Epithelial cell of esophagus (primary cell): ENCODE measurements around the gene FBLN1.
"Not testable (repeated sequence)": the region's sequence is repeated elsewhere in the genome, so short reads cannot be mapped to it uniquely, and the experiment has no call there.

Source experiments
- DNase-seq: peaks from one replicate; pipeline ENCODE4 v3.0.0; 2010; ENCODE audit warnings: low read depth
- H3K4me3 ChIP-seq: 2 replicates; pipeline ENCODE4 v1.5.1; 2011; ENCODE audit warnings: mild to moderate bottlenecking, low read length, control low read depth
- TF ChIP-seq, protein P1 (sequence below): IDR thresholded peaks from 2 replicates; pipeline ENCODE4 v1.5.1; 2011; ENCODE audit warnings: low read depth, mild to moderate bottlenecking, low read length, control low read depth, inconsistent platforms; ENCODE audit not compliant: insufficient read depth; ENCODE audit errors: missing control alignments

Gene FBLN1

DNA sequence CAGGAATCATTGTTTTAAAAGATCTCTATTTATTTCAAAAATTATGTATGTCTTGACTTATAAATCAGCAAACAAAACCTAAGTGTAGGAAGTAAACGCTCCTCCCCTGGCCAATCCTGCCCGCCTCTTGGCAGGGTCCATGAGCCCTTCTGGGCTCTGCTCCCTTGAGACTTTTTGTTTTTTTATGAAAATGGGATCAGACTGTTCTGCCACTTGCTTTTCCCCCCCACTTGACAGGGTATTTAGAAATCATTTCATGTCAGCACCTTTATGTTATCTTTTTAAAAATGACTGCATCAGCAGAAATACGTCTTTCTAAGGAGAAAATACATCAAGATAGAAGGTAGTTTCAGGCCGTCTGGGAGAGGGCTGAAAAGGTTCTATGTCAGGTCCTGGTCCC is 35.6 kb downstream of the FBLN1 start:
- H3K4me3 ChIP-seq = no peak overlapping the region
- no peak for DNase-seq
- TF ChIP-seq, protein P1, sequence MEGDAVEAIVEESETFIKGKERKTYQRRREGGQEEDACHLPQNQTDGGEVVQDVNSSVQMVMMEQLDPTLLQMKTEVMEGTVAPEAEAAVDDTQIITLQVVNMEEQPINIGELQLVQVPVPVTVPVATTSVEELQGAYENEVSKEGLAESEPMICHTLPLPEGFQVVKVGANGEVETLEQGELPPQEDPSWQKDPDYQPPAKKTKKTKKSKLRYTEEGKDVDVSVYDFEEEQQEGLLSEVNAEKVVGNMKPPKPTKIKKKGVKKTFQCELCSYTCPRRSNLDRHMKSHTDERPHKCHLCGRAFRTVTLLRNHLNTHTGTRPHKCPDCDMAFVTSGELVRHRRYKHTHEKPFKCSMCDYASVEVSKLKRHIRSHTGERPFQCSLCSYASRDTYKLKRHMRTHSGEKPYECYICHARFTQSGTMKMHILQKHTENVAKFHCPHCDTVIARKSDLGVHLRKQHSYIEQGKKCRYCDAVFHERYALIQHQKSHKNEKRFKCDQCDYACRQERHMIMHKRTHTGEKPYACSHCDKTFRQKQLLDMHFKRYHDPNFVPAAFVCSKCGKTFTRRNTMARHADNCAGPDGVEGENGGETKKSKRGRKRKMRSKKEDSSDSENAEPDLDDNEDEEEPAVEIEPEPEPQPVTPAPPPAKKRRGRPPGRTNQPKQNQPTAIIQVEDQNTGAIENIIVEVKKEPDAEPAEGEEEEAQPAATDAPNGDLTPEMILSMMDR = no peak

DNA sequence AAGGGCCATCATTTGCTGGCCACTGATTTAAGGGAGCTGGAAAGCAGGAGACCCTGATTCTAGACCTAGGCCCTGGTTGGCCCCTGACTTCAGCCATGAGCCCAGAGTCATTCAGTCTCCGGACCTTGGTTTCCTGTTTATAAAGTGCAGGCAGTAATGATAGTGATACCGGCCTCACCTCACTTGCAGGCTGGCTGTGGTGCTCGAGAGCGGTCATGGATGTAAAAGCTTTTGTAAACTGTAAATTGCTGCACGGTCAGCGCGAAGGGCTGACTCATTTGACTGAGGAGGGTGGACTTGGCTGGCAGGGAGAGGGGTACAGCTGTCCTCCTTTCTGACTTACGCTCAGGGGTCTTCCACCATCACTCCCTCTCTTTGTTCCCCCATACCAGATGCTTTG is 37.4 kb downstream of the FBLN1 start:
- TF ChIP-seq, protein P1 = no peak
- H3K4me3 ChIP-seq = no peak overlapping the region
- no peak for DNase-seq

DNA sequence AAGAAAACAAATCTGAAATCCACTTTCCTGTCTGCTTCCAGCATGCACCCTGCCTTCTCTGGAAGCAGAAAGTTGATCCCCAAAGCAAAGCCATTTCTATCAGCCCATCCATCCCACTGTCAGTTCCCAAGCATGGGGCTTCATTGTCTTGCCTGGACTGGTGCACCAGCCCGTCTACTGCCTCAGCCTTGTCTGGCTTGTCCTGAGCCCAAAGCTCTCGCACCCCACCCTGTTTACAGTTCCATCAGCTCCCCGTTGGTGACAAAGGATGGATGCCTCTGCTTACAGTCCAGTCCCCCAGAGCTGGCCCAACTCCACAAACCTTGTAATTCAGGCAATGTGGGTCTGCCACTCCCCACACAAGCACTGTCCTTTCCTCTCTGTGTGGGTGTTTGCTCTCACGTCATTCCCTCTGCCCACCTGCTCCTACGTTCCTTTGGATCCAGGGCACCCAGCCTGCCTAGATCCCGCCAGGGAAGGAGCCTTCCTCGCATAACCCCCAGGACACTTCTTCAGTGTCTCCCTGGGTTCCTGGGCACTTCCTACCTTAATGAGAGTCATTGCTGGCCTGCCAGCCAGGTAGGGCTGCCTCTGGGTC is 38.8 kb downstream of the FBLN1 start:
- DNase-seq = no peak
- TF ChIP-seq, protein P1 = no peak
- no peak overlapping the region for H3K4me3 ChIP-seq

DNA sequence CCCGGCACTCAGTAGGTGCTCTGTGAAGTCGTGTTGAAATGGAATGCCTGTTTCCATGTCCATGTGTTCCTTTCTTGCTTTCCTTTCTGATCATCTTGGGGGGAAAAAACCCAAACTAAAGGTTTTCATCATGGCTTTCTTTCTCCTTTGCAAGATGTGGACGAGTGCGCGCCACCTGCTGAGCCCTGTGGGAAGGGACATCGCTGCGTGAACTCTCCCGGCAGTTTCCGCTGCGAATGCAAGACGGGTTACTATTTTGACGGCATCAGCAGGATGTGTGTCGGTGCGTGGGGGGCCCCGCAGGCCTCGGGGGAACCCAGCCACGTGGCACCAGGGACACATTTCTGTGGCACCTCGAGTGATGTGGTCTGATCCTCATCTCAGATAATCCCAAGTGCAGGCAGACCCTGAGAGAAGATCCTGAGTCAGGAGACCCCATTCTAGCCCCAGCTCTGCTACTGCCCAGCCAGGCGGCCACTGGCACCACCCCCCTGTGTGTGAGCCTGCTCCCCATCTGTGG is 39.4 kb downstream of the FBLN1 start:
- H3K4me3 ChIP-seq = no peak overlapping the region
- TF ChIP-seq, protein P1 = no peak
- no peak for DNase-seq

DNA sequence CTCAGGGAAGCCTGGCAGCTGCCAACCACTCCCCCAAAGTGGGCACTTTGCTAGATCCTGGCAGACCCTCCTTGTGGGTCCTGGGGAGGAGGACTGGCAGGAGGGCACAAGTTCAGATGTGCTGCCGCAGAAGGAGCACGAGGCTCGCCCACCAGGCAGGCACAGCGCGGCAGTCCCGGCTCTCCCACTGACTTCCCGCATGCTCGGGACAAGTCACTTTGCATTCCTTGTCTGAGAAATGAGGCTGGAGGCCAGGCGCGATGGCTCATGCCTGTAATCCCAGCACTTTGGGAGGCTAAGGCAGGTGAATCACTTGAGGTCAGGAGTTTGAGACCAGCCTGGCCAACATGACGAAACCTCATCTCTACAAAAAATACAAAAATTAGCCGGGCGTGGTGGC is 40.1 kb downstream of the FBLN1 start:
- not testable (repeated sequence) for H3K4me3 ChIP-seq, DNase-seq

DNA sequence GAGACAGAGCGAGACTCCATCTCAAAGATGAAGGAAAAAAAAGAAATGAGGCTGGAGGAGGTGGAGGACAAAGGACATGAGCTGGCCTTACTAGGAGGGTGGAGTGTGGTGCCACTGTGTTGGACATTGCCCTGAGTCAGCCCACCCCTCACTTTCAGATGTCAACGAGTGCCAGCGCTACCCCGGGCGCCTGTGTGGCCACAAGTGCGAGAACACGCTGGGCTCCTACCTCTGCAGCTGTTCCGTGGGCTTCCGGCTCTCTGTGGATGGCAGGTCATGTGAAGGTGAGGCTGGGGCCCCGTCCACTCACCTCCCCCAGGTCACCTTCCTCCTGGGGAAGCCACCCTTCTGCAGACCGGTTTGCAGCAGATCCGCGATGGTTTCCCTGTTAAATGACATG is 40.6 kb downstream of the FBLN1 start:
- DNase-seq = no peak
- no peak overlapping the region for H3K4me3 ChIP-seq
- TF ChIP-seq, protein P1 = no peak

DNA sequence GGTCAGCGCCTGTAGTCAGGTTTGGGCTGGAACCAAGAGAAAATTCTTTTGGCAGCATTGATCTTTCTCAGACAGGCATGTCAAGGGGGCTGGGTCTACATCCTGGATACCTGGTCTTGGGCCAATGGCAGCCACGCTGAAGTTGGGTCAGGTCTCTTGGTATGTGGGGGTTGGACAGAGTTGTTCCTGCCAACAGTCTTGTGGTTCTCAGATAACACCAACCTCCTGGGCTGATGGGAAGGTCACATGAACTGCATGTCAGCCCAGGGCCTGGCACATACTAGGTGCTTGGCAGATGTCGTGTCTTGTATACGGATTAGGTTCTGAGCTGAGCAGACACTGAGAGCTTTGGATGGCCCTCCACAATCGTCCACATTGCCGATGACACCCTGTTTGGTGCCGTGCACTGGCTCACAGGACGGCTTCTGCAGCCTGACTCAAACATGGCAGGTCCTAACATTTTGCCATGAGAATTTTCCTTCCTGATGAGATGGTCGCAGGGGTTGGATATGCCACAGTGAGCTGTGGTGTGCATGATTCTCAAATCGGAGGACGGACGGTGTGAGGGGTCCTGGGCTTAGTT is 42.0 kb downstream of the FBLN1 start:
- DNase-seq = no peak
- TF ChIP-seq, protein P1 = no peak
- no peak overlapping the region for H3K4me3 ChIP-seq
